Activated naive CD8-positive, alpha-beta T cell treated with anti-CD3 and anti-CD28 coated beads, Interleukin-2, amount 50 U/mL, for 16 hours (primary cell): ENCODE measurements around the gene ADARB2.
"Not testable (repeated sequence)": the region's sequence is repeated elsewhere in the genome, so short reads cannot be mapped to it uniquely, and the experiment has no call there.

Source experiments
- DNase-seq: peaks from one replicate; pipeline ENCODE4 v3.0.0-alpha.2; 2020; ENCODE audit warnings: low read depth, low spot score

ADARB2 gene

GRCh38 chr10:1398626-1399410 is 338.5 kb downstream of the ADARB2 start:
- no peak for DNase-seq

- DNase-seq = not testable (repeated sequence)
Observed at GRCh38 chr10:1398116-1398515, 339.2 kb downstream of the ADARB2 start.

GRCh38 chr10:1396297-1396635 is 341.1 kb downstream of the ADARB2 start:
- no peak for DNase-seq

- no peak for DNase-seq
Observed at GRCh38 chr10:1395481-1396296, 341.6 kb downstream of the ADARB2 start.

- DNase-seq = no peak
Observed at GRCh38 chr10:1395025-1395480, 342.3 kb downstream of the ADARB2 start.

GRCh38 chr10:1394155-1394912 is 343.0 kb downstream of the ADARB2 start:
- DNase-seq = no peak

GRCh38 chr10:1393481-1393880 is 343.8 kb downstream of the ADARB2 start:
- DNase-seq = no peak

GRCh38 chr10:1392127-1392526 is 345.2 kb downstream of the ADARB2 start:
- DNase-seq = no peak

- DNase-seq = no peak
Observed at GRCh38 chr10:1390200-1390599, 347.1 kb downstream of the ADARB2 start.

- no peak for DNase-seq
Observed at GRCh38 chr10:1384026-1384425, 353.3 kb downstream of the ADARB2 start.

GRCh38 chr10:1382711-1383110 is 354.6 kb downstream of the ADARB2 start:
- no peak for DNase-seq

GRCh38 chr10:1381339-1381738 is 356.0 kb downstream of the ADARB2 start:
- no peak for DNase-seq

- no peak for DNase-seq
Observed at GRCh38 chr10:1380088-1380671, 357.1 kb downstream of the ADARB2 start.

- DNase-seq = no peak
Observed at GRCh38 chr10:1379601-1380000, 357.7 kb downstream of the ADARB2 start.

- no peak for DNase-seq
Observed at GRCh38 chr10:1378473-1378872, 358.9 kb downstream of the ADARB2 start.

- DNase-seq = no peak
Observed at GRCh38 chr10:1377740-1378397, 359.5 kb downstream of the ADARB2 start.

GRCh38 chr10:1377231-1377630 is 360.1 kb downstream of the ADARB2 start:
- DNase-seq = no peak

- no peak for DNase-seq
Observed at GRCh38 chr10:1376384-1376945, 360.9 kb downstream of the ADARB2 start.

- DNase-seq = no peak
Observed at GRCh38 chr10:1375346-1376170, 361.8 kb downstream of the ADARB2 start.
